ENCODE measurements around the gene ATL2.
"Not testable (repeated sequence)": the region's sequence is repeated elsewhere in the genome, so short reads cannot be mapped to it uniquely, and the experiment has no call there.

Gene ATL2

DNA sequence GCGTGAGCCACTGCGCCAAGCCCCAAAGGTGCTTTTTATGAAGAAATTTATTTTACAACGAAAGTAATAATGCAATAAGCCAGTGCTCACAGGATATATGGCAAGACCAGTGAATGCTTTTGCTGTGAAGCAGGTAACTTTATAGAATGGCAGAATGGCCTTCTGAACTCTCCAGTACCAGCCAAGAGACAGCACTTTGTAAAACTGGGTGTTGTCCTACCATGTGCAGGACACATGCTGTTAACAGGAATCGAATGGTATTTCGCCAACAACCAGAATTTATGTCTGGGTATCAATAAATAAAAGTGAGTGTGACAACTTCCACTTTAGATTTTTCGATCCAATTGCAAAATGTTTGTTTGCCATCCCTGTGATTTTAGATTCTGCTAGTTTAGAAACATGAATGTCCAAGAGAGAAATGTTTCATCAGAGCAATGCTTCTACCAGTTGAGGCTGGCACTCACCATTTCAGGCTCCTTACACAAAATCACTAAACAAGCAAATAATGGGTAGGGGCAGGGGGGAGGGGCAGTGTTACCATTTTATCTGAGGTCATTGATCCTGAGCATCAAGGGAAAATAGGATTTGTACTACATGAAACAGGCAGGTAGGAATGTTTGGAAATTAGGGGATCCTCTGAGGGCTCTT is 95.9 kb downstream of the ATL2 start:
- DNase-seq (ENCODE audit: extremely low spot score, insufficient read length, low read depth): no peak
- FAIRE-seq: no peak

DNA sequence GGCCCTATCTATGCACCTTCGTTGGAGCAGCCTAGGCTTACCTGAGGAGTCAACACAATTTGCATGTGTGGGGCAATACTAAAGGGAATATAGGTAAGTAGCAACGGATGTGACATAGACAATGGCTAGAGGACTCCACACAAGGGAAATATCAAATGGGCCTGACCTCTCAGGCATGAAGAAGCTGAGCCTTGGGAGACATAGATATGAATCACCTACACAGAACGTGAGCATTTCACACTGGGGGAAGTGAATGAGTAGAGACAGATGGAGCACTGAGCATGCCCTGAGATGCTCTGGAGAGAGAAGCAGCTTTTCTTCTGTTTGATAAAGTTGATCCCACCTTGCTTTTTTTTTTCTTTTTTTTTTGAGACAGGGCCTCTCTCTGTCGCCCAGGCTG is 97.9 kb downstream of the ATL2 start:
- FAIRE-seq (no peak), DNase-seq (ENCODE audit: extremely low spot score, insufficient read length, low read depth) (no peak)

DNA sequence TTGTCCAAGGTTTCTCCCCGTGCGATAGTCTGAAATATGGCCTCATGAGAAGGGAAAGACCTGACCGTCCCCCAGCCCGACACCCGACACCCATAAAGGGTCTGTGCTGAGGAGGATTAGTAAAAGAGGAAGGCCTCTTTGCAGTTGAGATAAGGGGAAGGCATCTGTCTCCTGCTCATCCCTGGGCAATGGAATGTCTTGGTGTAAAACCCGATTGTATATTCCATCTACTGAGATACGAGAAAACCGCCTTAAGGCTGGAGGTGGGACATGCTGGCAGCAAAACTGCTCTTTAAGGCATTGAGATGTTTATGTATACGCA is 99.0 kb downstream of the ATL2 start:
- not testable (repeated sequence) for DNase-seq (ENCODE audit: extremely low spot score, insufficient read length, low read depth); FAIRE-seq

DNA sequence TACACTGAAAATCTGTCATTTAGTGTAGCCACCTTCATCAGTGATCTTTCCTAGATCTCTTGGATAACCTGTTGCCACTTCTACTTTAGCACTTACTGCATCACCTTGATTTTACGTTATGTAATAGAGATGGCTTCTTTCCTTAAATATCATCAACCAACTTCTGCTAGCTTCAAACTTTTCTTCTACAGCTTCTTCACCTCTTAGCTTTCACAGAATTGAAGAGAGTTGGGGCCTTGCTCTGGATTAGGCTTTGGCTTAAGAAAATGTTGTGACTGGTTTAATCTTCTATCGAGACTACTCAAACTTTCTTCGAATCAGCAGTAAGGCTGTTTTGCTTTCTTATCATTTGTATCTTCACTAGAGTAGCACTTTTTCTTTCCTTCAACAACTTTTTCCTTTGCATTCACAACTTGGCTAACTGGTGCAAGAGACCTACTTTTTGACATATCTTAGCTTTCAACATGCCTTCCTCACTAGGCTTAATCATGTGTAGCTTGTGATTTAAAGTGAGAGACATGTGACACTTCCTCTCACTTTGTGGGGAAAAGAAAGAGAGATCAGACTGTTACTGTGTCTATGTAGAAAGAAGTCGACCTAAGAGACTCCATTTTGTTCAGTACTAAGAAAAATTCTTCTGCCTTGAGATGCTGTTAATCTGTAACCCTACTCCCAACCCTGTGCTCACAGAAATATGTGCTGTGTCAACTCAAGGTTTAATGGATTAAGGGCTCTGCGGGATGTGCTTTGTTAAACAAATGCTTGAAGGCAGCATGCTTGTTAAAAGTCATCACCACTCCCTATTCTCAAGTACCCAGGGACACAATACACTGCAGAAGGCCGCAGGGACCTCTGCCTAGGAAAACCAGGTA is 99.6 kb downstream of the ATL2 start:
- DNase-seq (ENCODE audit: extremely low spot score, insufficient read length, low read depth): no peak
- FAIRE-seq: no peak

GRCh38 chr2:38274286-38275276 is 102.5 kb downstream of the ATL2 start:
- DNase-seq (ENCODE audit: extremely low spot score, insufficient read length, low read depth) (peak; percentile 50), FAIRE-seq (peak; percentile 84)

- no peak for FAIRE-seq
- no peak for DNase-seq (ENCODE audit: extremely low spot score, insufficient read length, low read depth)
Observed at GRCh38 chr2:38271697-38272096, 105.4 kb downstream of the ATL2 start.

DNA sequence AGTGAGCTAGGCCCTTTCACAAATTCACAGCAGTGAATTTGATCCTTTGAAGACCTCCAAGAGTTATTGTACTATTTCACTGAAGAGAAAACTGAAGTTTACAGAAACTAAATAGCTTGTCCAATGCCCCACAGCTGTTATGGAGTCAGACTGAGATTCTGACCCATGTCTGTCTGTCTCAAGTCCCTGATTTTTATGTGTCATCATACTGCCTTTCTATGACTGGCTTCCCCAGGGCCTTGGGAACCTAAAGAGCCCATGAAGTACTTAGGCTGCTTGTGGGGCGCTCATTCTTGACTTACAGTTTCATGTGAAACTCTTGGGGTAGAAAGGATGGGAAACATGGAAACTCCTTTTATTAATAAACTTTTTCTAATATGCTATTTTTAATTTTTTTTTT is 107.7 kb downstream of the ATL2 start:
- no peak for FAIRE-seq

DNA sequence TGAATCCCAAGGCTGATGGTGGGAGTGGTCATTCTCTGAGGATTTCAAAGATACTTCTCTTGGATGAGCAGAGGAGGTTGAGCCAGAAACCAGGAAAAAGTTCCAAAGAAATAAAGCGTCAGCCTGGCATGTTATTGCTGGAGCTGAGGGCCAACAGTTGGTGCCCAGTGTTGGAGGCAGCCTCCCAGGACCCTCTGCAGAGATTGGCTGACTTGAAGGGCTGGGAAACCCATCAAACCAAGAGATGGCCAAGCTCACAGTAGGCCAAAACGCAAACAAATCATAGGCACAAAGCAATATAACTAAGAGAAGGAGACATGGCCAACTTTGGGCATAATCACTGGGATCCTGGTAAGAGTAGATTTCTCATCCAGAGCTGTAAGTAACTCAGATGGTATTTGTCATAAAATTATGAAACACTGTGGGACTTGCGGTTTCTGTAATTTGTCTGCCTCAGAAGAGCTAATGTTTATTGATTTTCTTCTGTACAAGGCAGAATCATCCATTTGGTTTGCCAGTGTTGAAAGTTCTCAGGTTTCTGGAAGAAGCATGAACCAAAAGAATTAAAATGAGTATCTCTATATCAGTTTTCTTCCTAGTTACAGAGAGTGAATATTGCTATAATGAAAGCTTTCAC is 108.3 kb downstream of the ATL2 start:
- DNase-seq (ENCODE audit: extremely low spot score, insufficient read length, low read depth) (no peak), FAIRE-seq (no peak)

More for the DNA sequence above, 107.7 kb downstream of the ATL2 start:
- DNase-seq (ENCODE audit: extremely low spot score, insufficient read length, low read depth): no peak

GRCh38 chr2:38268001-38268400 is 109.1 kb downstream of the ATL2 start:
- DNase-seq (ENCODE audit: extremely low spot score, insufficient read length, low read depth): no peak
- FAIRE-seq: no peak

- no peak for DNase-seq (ENCODE audit: extremely low spot score, insufficient read length, low read depth)
- FAIRE-seq: no peak
Observed at GRCh38 chr2:38267270-38267925, 109.7 kb downstream of the ATL2 start.

DNA sequence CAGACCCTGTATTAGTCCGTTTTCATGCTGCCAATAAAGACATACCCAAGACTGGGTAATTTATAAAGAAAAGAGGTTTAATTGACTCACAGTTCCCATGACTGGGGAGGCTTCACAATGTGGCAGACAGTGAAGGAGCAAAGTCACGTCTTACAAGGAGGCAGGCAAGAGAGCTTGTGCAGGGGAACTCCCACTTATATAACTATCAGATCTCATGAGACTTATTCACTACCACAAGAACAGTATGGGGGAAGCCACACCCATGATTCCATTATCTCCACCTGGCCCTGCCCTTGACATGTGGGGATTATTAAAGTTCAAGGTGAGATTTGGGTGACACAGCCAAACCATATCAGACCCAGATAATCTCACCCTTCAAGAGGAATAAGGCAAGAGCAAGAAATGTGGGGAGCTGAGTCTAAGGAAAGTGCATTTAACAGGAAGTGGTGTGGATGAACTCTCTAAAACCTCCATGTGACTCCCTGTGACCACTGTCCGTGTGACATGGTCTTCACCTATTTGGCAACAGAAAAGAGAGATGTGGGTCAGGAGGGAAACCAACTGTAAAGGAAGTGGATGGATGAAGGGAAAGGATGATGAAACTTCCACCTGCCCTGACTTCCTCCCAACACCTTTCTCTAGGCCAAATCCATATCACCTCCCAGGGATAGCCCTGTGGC is 110.6 kb downstream of the ATL2 start:
- no peak for DNase-seq (ENCODE audit: extremely low spot score, insufficient read length, low read depth)
- no peak for FAIRE-seq

- DNase-seq (ENCODE audit: extremely low spot score, insufficient read length, low read depth): no peak
- no peak for FAIRE-seq
Observed at GRCh38 chr2:38265461-38265860, 111.6 kb downstream of the ATL2 start.

GRCh38 chr2:38264396-38265221 is 112.5 kb downstream of the ATL2 start:
- no peak for FAIRE-seq
- DNase-seq (ENCODE audit: extremely low spot score, insufficient read length, low read depth): no peak

GRCh38 chr2:38263293-38263692 is 113.8 kb downstream of the ATL2 start:
- DNase-seq (ENCODE audit: extremely low spot score, insufficient read length, low read depth): no peak
- no peak for FAIRE-seq

- DNase-seq (ENCODE audit: extremely low spot score, insufficient read length, low read depth): no peak
Observed at GRCh38 chr2:38262069-38262871, 114.8 kb downstream of the ATL2 start.

DNA sequence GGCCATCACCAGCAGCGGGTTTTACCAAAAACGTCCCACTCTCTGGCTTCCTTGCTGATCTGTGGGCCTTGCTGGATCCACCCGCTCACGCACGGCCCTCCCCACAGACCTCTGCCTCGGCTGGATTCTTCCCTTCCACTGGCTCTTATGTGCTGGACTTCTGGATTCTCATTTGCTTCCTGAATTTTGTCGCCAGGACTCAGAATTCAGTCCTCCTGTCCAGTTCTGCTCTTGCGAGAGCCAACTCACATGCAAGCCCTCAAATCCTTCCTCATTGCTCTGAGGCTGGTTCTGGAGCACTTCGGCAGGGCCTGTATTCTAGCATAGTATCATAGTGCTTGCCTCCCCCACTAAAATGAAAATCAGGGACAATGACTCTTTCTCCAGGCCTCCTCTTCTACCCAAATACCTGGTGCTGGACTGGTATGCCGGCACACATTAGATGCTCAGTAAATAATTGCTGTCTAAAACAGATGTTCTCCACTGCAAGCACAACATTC is 115.5 kb downstream of the ATL2 start:
- FAIRE-seq (peak; percentile 50), DNase-seq (ENCODE audit: extremely low spot score, insufficient read length, low read depth) (no peak)

More at GRCh38 chr2:38262069-38262871, 114.8 kb downstream of the ATL2 start:
- no peak for FAIRE-seq

- FAIRE-seq: peak; percentile 39
- no peak for DNase-seq (ENCODE audit: extremely low spot score, insufficient read length, low read depth)
Observed at GRCh38 chr2:38260972-38261371, 116.1 kb downstream of the ATL2 start.

Measured in GM18507 (cell line).